ENCODE results near the gene EFNA3. TPM values are rescaled to one million over a fixed set of nuclear protein-coding genes. Genes with fewer than 3 reads are reported as not detected.

The EFNA3 gene
- 1.1 TPM for total RNA-seq

GRCh38 chr1:155078469-155079209, at the start of gene EFNA3:
Gene EFNA3 (plus strand): TSS chr1:155078837. CDS start chr1:155078942, 105 bp downstream.
- no peak for DNase-seq (ENCODE audit: low spot score)

- DNase-seq (ENCODE audit: low spot score): no peak
These were observed 49.0 kb upstream of the EFNA3 start for GRCh38 chr1:155029513-155030242.

GRCh38 chr1:155030243-155030795, 48.3 kb upstream of the EFNA3 start:
- no peak for DNase-seq (ENCODE audit: low spot score)

GRCh38 chr1:155030899-155031298, 47.7 kb upstream of the EFNA3 start:
- DNase-seq (ENCODE audit: low spot score): no peak

GRCh38 chr1:155032886-155033285, 45.8 kb upstream of the EFNA3 start:
- no peak for DNase-seq (ENCODE audit: low spot score)

GRCh38 chr1:155033524-155033923, 45.1 kb upstream of the EFNA3 start, which contains the start of the genes DCST1 and DCST2:
Gene DCST1 (plus strand): TSS chr1:155033824. CDS start chr1:155034037, 213 bp downstream.
Gene DCST2 (minus strand): TSS chr1:155033781. CDS start chr1:155033701, 80 bp downstream.
- no peak for DNase-seq (ENCODE audit: low spot score)

GRCh38 chr1:155034318-155035208, 44.1 kb upstream of the EFNA3 start:
- no peak for DNase-seq (ENCODE audit: low spot score)

GRCh38 chr1:155035936-155036335, 42.7 kb upstream of the EFNA3 start:
- DNase-seq (ENCODE audit: low spot score): no peak

- DNase-seq (ENCODE audit: low spot score): no peak
These were observed 41.6 kb upstream of the EFNA3 start for GRCh38 chr1:155037043-155037442.

- DNase-seq (ENCODE audit: low spot score): no peak
These were observed 40.7 kb upstream of the EFNA3 start for GRCh38 chr1:155037851-155038441.

GRCh38 chr1:155038602-155039307, 39.9 kb upstream of the EFNA3 start:
- DNase-seq (ENCODE audit: low spot score): no peak

- no peak for DNase-seq (ENCODE audit: low spot score)
These were observed 39.3 kb upstream of the EFNA3 start for GRCh38 chr1:155039308-155039669.

- DNase-seq (ENCODE audit: low spot score): no peak
These were observed 38.1 kb upstream of the EFNA3 start for GRCh38 chr1:155040358-155041093.

- DNase-seq (ENCODE audit: low spot score): no peak
These were observed 35.8 kb upstream of the EFNA3 start for GRCh38 chr1:155042789-155043188.

GRCh38 chr1:155043301-155043702, 35.3 kb upstream of the EFNA3 start:
- DNase-seq (ENCODE audit: low spot score): no peak

GRCh38 chr1:155043793-155044192, 34.8 kb upstream of the EFNA3 start:
- DNase-seq (ENCODE audit: low spot score): no peak

GRCh38 chr1:155044365-155044764, 34.3 kb upstream of the EFNA3 start:
- no peak for DNase-seq (ENCODE audit: low spot score)

GRCh38 chr1:155044812-155045657, 33.6 kb upstream of the EFNA3 start:
- DNase-seq (ENCODE audit: low spot score): peak; percentile 70

Data from ureter (tissue), 1 donor.